Upper lobe of left lung (tissue), 4 donors: Measurements from ENCODE around the gene FGD2.

ENCODE experiments used
- POLR2A ChIP-seq, 4 donors: fragments of 450-650 bp; IDR thresholded peaks; one replicate each; pipeline ENCODE4 v1.5.1; 2016 to 2017; ENCODE audit warnings: antibody characterized with exemption in 4 of 4, mild to moderate bottlenecking in 2 of 4
- TF ChIP-seq, protein P1 (sequence below), 6 experiments: fragments of 450-650 bp in 4 of 6; fragments of 200-600 bp in 2 of 6; sonication (generic) in 2 of 6; IDR thresholded peaks; one replicate each; pipeline ENCODE4 v1.5.1; 2016 to 2019; ENCODE audit warnings: antibody characterized with exemption in 6 of 6

GRCh38 chr6:36962874-36963273, 42.6 kb upstream of the FGD2 start:
- TF ChIP-seq, protein P1, sequence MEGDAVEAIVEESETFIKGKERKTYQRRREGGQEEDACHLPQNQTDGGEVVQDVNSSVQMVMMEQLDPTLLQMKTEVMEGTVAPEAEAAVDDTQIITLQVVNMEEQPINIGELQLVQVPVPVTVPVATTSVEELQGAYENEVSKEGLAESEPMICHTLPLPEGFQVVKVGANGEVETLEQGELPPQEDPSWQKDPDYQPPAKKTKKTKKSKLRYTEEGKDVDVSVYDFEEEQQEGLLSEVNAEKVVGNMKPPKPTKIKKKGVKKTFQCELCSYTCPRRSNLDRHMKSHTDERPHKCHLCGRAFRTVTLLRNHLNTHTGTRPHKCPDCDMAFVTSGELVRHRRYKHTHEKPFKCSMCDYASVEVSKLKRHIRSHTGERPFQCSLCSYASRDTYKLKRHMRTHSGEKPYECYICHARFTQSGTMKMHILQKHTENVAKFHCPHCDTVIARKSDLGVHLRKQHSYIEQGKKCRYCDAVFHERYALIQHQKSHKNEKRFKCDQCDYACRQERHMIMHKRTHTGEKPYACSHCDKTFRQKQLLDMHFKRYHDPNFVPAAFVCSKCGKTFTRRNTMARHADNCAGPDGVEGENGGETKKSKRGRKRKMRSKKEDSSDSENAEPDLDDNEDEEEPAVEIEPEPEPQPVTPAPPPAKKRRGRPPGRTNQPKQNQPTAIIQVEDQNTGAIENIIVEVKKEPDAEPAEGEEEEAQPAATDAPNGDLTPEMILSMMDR (IDR thresholded peaks at IDR 0.05), result no peak
- no peak for TF ChIP-seq POLR2A (IDR thresholded peaks at IDR 0.05)
